Adrenal gland (tissue), 12 donors: Measurements from ENCODE around the gene TP73. TPM values are rescaled to one million over a fixed set of nuclear protein-coding genes. Genes with fewer than 3 reads are reported as not detected.

Experiments used
- DNase-seq, 7 donors: peaks; one replicate each; pipeline ENCODE4 v3.0.0-alpha.2; 2019 to 2020
- H3K27ac ChIP-seq, 5 donors: fragments of 200-600 bp; sonication (generic) in 4 of 5; 1 replicate in 3 of 5; 2 replicates in 2 of 5; pipeline versions ENCODE4 v1.5.1 to v1.8.0; 2016 to 2020; ENCODE audit warnings: mild to moderate bottlenecking in 1 of 5
- H3K27me3 ChIP-seq: fragments of 200-600 bp; 2 replicates; pipeline ENCODE4 v1.8.0; 2021
- H3K36me3 ChIP-seq, 2 donors: fragments of 200-600 bp; replicated peaks in 1 of 2; 1 replicate in 1 of 2; 2 replicates in 1 of 2; pipeline versions ENCODE4 v1.5.1 to v1.8.0; 2018 to 2022
- H3K4me1 ChIP-seq, 2 donors: fragments of 200-600 bp; replicated peaks in 1 of 2; 1 replicate in 1 of 2; 2 replicates in 1 of 2; pipeline versions ENCODE4 v1.5.1 to v1.8.0; 2018 to 2021
- H3K4me3 ChIP-seq, 4 donors: fragments of 200-600 bp; sonication (generic) in 3 of 4; one replicate each; pipeline ENCODE4 v1.5.1; 2016 to 2018
- H3K9me3 ChIP-seq, 3 donors: fragments of 200-600 bp; sonication (generic) in 1 of 3; replicated peaks in 1 of 3; 1 replicate in 2 of 3; 2 replicates in 1 of 3; pipeline versions ENCODE4 v1.5.1 to v1.8.0; 2016 to 2021
- POLR2A ChIP-seq, 2 donors: fragments of 450-650 bp; IDR thresholded peaks; one replicate each; pipeline ENCODE4 v1.6.1; 2017; ENCODE audit warnings: antibody characterized with exemption in 2 of 2, mild to moderate bottlenecking in 2 of 2, moderate library complexity in 1 of 2
- WGBS, 4 donors: extraction: QIAGEN DNeasy Blood & Tissue Kit in 2 of 4; methylation state at CpG; one replicate each; pipeline versions ENCODE4 v1.1.5 to v1.1.7; 2013 to 2017; 5-methylcytosine and 5-hydroxymethylcytosine counted together
- intact Hi-C, 2 donors: fragments of 100-400 bp; cut with DNase I; formaldehyde crosslinking; loops; one replicate each; pipeline versions ENCODE4 v1.14.1 to v1.15.0; 2022 to 2023
- polyA plus RNA-seq, 3 donors: library from polyadenylated mRNA; stranded (reverse); fragments of 200-250 nt in 2 of 3; fragments of 350-450 nt in 1 of 3; fragmentation: Illumina TruSeq in 1 of 3; extraction: RNeasy Lipid Tissue Mini Kit (QIAGEN cat#74804) in 1 of 3; gene quantifications; one replicate each; pipeline ENCODE4 v1.2.3, GENCODE V29; 2013 to 2014
- total RNA-seq, 9 donors: library from RNA; depleted of rRNA in 4 of 9; stranded (reverse); fragments of >200 nt in 4 of 9; fragments of 120-200 nt in 1 of 9; fragmentation: NEBNext Ultra II Directional in 1 of 9; extraction: Animal tissue kit (Norgen Biotek cat#: 25700) in 1 of 9; gene quantifications; one replicate each; pipeline versions ENCODE4 v1.1.0 to v1.2.4, GENCODE V29; 2013 to 2023
- TF ChIP-seq, protein P1 (sequence below), 6 experiments: fragments of 450-650 bp in 4 of 6; fragments of 200-600 bp in 2 of 6; sonication (generic) in 1 of 6; IDR thresholded peaks; 1 replicate in 5 of 6; 2 replicates in 1 of 6; pipeline versions ENCODE4 v1.5.1 to v1.8.0; 2016 to 2021; ENCODE audit warnings: antibody characterized with exemption in 6 of 6, mild to moderate bottlenecking in 2 of 6, moderate library complexity in 1 of 6
- donor health status: healthy with polysubstance abuse.
- donor health status: Bipolar disorder and iron deficiency.
- donor health status: DM: yes; HTN: yes; CAD: no.
- donor health status: DM: no; HTN: no; CAD: no.
- donor health status: DM: no; HTN: no; CAD: no.
- donor health status: DM: yes; HTN: yes; CAD: no.

TP73 gene
- total and polyA plus RNA-seq, 12 donors = 0.03 to 0.22 (median 0.14) TPM; not detected in 6

DNA sequence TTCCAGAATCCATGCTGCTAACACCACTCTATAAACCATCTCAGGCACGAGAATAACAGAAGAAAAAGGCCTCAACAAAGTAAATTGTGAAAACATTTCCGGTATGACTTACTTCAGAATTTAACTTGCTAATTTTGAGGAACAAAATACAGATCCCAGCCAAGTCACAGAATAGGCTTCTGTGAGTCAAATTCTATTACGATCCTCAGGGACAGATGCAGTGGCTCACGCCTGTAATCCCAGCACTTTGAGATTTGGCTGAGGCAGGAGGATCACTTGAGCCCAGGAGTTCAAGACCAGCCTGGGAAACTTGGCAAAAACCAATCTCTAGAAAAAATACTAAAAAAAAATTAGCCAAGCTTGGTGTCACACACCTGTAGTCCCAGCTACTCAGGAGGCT, 91.1 kb downstream of the TP73 start:
- TF ChIP-seq, protein P1, sequence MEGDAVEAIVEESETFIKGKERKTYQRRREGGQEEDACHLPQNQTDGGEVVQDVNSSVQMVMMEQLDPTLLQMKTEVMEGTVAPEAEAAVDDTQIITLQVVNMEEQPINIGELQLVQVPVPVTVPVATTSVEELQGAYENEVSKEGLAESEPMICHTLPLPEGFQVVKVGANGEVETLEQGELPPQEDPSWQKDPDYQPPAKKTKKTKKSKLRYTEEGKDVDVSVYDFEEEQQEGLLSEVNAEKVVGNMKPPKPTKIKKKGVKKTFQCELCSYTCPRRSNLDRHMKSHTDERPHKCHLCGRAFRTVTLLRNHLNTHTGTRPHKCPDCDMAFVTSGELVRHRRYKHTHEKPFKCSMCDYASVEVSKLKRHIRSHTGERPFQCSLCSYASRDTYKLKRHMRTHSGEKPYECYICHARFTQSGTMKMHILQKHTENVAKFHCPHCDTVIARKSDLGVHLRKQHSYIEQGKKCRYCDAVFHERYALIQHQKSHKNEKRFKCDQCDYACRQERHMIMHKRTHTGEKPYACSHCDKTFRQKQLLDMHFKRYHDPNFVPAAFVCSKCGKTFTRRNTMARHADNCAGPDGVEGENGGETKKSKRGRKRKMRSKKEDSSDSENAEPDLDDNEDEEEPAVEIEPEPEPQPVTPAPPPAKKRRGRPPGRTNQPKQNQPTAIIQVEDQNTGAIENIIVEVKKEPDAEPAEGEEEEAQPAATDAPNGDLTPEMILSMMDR (IDR thresholded peaks at IDR 0.05) = no peak
- TF ChIP-seq POLR2A (IDR thresholded peaks at IDR 0.05) = no peak
- Histone ChIP-seq H3K27me3 (no peaks in the 10 kb centered on the region), H3K27ac (no peak overlapping the region), H3K4me3 (no peak overlapping the region), H3K4me1 (peaks cover 7 to 20% of the 10 kb centered on the region in 2 donors), H3K36me3 (peaks cover 0 to 18% of the 10 kb centered on the region in 2 donors), H3K9me3 (no peaks in the 10 kb centered on the region)
- WGBS, 4 donors = 71 to 78% (median 75%) methylated on average over 4 of the region's 4 CpGs
- intact Hi-C loops = loop anchor here in 1 of 2 donors (10.0 kb wide), 1 partner anchor 51 kb away; the partner anchor contains the start of gene LRRC47
- DNase-seq = no peak

DNA sequence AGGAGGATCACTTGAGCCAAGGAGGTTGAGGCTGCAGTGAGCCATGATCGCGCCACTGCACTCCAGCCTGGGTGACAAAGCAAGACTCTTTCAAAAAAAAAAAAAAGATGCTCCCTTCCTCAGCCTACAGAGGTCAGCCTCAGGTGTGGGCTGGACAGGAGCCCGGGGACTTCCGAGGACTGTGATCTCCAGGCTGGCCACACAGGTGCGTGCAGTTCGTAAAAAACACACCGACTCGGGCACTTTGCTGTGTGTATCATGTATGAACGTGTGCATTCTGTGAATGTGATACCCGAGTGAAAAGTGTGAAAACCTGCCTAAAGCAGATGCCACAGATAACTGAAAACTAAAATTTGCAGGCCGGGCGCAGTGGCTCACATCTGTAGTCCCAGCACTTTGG, 91.5 kb downstream of the TP73 start:
- intact Hi-C loops = loop anchor here in 1 of 2 donors (10.0 kb wide), 1 partner anchor 51 kb away; the partner anchor contains the start of gene LRRC47

DNA sequence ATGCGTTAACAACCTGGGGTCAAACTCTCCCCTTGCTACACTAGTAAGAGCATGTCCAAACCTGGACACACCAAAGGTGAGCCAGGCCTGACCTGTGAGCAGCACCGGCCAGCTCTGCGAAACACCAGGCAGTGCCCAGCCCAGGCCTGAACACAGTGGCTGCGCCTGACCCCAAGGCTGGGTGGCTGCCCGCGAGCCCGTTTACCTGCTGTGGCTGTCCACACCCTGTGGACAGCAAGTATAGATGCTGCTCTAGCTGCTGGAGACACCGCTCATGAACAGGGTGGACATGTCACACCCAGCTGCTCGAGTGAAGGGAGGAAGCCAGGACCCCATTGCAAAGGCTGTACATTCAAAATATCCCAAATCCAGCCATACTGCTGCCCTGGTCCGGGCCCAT, 92.3 kb downstream of the TP73 start:
- Histone ChIP-seq H3K4me3 (no peak overlapping the region), H3K4me1 (peaks cover 7 to 20% of the 10 kb centered on the region in 2 donors), H3K36me3 (peaks cover 0 to 12% of the 10 kb centered on the region in 2 donors), H3K9me3 (no peaks in the 10 kb centered on the region), H3K27ac (no peak overlapping the region), H3K27me3 (no peaks in the 10 kb centered on the region)
- TF ChIP-seq POLR2A (IDR thresholded peaks at IDR 0.05) = no peak
- TF ChIP-seq, protein P1 (IDR thresholded peaks at IDR 0.05) = no peak
- 94 to 100% (median 96%) methylated on average over 3 to 10 of the region's 10 CpGs for WGBS, 4 donors
- DNase-seq = no peak
- intact Hi-C loops = loop anchor here in 1 of 2 donors (10.0 kb wide), 1 partner anchor 50 kb away; the partner anchor contains the start of gene LRRC47

More for the DNA sequence above, 91.5 kb downstream of the TP73 start:
- H3K4me1 ChIP-seq = peaks cover 7 to 20% of the 10 kb centered on the region in 2 donors
- WGBS, 4 donors = 91 to 96% (median 95%) methylated on average over 12 of the region's 12 CpGs
- no peak for TF ChIP-seq POLR2A (IDR thresholded peaks at IDR 0.05)
- TF ChIP-seq, protein P1 (IDR thresholded peaks at IDR 0.05) = no peak
- no peak overlapping the region for H3K27ac ChIP-seq
- H3K4me3 ChIP-seq = no peak overlapping the region
- DNase-seq = no peak
- no peaks in the 10 kb centered on the region for H3K27me3 ChIP-seq
- H3K9me3 ChIP-seq = no peaks in the 10 kb centered on the region
- peaks cover 0 to 14% of the 10 kb centered on the region in 2 donors for H3K36me3 ChIP-seq

DNA sequence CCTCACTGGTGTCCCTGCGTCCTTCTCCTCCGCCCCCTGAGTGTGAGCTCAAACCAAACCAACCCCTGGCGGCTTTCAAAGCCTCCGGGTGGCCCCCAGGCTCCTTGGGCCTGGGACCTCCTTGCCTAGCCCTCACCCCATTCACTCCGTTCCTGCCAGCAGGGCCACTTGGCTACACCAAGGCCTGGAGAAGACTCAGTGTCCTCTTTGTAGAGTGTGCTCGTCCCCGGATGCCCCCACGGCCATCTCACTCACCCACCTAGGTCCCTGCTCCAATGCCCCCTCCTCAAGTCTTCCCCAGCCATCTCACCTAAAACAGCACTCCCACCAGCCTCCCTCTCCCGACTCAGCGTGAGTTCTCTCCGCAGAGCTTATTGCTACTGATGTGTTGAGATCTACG, 92.8 kb downstream of the TP73 start:
- 93 to 98% (median 94%) methylated on average over 10 to 12 of the region's 12 CpGs for WGBS, 4 donors
- no peak for DNase-seq
- intact Hi-C loops = loop anchor here in 1 of 2 donors (10.0 kb wide), 1 partner anchor 50 kb away; the partner anchor contains the start of gene LRRC47
- Histone ChIP-seq H3K4me1 (peaks cover 7 to 20% of the 10 kb centered on the region in 2 donors), H3K4me3 (no peak overlapping the region), H3K27me3 (no peaks in the 10 kb centered on the region), H3K27ac (no peak overlapping the region), H3K9me3 (no peaks in the 10 kb centered on the region), H3K36me3 (peaks cover 0 to 12% of the 10 kb centered on the region in 2 donors)
- no peak for TF ChIP-seq POLR2A (IDR thresholded peaks at IDR 0.05)
- TF ChIP-seq, protein P1 (IDR thresholded peaks at IDR 0.05) = no peak
